DMS 273 (cell line): ENCODE data around the gene WDR45B.

Source experiments
- DNase-seq: peaks from one replicate; lab custom pipeline; 2025; ENCODE audit not compliant: unreplicated experiment; lab: John Stamatoyannopoulos, UW

WDR45B gene

DNA sequence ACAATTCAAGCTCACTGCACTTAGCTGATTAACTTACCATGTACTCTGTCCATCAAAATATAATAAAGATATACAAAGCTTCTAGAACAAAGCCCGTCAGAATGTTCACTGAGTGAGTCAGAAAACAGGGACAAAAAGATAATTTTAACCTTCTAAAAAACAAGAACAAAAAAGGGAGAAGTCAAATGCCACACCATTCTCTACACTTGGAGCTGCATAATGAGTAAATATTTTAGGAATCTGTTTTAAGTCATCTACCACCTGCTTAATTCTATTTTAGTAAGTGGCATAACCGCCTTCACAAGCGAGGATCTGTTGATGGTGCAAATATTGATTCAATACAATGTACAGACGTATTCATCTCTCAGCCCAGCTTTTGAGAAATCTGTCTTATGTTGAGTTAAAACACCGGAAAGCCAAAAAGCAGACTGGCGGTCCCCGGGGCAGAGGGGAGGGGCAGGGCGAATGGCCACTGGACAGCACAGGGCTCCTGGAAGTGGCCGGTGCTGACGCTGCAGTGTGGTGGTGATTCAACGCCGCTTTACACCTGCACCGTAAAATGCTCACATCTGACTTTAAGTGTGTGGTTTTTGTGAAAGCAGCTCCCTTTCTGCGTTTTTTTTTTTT, 30.1 kb upstream of the WDR45B start:
- no peak for DNase-seq

DNA sequence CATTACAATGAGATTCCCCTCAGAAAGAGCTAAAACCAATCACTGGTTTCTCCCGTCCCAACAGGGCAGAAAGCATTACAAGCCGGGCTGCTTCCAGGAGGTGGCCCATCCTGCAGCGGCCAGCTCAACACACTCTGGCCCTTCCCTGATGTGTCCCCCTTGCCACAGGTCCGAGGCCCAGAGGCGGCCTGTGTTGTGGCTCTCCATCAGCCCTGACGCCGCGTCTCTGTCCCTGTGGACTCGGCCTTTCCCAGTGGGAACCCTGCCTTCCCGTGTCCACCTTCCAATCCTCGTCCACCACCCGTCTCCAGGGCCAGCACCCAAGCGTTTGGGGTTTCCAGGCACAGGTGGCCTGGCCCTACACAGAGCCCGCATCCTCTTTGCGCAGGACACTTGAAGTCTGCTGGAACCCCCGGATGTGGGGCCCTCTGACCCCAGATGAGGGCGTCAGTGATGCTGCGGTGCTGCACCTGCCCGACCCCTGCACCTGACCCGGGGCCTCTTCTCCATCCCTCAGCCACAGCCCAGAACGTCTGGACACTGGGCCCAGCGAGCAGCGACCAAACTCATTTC, 29.2 kb upstream of the WDR45B start:
- DNase-seq: no peak

DNA sequence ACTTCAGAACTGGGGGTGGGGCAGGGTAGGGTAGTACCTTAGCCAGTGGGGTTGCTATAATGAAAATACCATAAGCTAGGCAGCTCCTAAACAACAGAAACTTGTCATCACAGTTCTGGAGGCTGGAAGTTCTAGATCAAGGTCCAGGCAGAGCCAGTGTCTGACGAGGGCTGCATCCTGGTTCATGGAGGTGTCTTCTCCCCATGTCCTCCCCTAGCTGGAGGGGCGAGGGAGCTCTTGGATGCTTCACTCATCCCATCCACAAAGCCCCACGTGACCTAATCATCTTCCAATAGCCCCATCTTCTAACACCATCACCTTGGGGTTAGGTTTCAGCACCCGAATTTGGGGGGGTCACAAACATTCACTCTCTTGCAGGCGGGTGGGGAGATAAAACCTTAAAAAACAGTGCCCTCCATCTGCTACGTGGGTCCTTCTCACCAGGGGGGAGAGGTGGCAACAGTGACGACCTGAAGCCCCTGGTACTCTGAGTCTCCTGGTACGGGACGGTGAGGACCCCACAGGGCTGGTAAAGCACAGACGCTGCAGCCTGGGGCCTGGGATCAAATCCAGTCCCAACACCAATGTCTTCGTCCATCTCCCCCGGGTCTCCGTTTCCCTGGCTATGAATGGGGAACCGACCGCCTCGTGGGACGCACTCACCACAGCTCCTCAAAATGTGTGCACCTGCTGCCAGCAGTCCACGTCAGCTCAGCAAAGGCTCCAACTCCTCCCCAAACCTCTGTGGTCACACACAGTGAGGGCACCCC, 27.4 kb upstream of the WDR45B start:
- DNase-seq: no peak

DNA sequence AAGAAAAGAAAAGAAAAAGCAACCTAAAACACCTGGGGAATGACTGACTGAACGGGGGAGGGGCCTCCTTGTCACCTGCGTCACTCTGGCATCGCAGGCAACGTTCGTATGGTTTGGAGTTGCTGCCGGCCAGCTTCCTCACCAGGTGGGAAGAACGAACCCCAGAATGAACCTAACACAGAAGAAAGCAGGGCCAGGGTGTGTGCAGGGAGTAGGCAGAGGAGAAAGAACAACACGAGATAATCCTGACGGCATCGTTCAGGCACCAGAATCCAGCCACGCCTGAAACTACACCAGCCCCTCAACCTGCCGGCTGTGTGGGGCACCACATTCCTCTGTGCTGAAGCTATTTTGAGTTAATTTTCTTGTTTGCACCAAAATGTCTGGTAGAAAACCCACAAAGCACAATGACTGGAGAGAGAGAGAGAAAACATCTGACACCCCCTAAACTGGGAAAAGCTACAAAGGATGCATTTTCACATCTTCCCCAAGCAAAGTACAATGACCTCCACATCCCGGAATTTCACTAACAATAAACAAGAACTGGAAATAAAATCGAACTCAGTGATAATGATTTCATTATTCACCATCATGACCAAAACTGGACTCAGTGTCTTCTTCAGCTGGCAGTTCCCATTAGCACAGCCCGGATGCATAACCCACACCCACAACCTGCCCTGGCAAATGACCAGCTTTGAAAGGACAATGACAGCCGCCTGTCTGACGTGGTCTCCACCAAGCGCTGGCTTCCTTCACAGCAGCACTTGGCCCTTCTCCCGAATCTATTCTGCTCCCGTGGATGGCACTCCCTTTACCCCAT, 26.6 kb upstream of the WDR45B start:
- no peak for DNase-seq

DNA sequence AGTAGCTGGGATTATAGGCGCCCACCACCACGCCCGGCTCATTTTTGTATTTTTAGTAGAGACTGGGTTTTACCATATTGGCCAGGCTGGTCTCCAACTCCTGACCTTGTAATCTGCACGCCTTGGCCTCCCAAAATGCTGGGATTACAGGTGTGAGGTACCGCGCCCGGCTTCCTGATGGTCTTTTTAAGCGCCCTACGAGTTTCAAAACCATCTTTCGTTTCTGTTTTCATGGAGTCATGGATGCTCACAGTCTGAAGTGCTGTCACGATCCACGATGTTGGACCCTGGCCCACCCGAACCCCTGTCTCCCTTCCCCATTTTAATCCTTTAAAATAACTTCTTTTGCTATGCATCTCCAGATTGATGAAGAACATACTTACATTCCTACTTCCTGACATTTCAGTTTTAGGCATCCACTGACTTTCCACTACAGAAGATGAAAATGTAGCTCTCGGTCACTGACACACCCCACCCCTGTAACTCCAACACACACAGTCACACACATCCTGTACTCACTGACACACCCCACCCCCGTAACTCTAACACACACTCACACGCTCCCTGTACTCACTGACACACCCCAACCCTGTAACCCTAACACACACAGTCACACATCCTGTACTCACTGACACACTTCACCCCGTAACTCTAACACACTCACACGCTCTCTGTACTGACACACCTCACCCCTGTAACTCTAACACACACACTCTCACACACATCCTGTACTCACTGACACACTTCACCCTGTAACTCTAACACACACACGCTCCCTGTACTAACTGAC, 22.6 kb upstream of the WDR45B start:
- DNase-seq: no peak

DNA sequence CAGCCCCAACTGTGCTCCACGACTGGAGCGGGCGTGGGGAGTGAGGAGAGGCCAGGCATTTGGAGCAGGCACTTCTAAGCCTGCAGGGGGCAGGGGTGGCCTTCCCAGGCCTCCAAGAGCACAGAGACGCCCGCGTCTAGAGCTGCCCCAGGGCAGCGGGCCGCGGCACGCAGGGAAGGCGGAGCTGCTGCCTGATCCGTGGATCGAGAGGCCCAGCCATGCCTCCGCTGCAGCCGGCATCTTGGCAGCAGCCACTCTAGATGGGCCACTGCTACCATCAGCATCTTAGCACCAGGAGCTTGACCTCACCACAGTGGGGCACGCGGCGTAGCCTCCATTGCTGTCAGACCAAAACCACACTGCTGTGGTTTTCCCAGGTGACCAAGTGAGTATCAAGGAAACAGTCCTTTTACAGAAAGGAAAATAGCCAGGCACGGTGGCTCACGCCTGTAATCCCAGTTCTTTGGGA, 20.4 kb upstream of the WDR45B start:
- peak; percentile 44 for DNase-seq

DNA sequence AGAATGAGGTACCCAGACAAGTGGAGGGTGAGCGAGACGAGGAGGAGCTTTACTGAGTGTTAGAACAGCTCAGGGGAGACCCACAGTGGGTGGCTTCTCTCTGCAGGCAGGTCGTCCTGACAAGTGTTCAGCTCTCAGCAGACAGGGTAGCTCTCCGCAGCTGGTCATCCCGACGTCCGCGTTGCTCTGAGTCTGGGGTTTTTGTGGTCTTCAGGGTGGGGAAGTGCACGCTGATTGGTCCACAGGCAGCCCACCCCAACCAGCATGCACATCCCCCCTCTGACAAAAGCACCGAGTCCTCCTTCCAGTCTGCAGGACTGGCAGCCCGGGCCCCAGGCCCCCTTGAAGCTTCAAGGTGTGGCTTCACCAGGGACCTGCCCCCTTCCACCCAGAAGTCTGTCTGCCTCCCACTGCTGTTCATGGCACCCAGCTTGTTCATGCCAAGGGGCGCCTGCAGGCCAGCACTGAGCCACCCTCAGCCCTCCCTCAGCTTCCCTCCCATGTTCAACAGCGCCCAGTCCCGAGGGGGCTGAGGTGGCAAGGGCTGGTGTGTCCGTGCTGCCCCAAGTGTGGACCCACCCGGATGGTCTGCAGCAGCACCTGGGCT, 19.9 kb upstream of the WDR45B start:
- DNase-seq: no peak

DNA sequence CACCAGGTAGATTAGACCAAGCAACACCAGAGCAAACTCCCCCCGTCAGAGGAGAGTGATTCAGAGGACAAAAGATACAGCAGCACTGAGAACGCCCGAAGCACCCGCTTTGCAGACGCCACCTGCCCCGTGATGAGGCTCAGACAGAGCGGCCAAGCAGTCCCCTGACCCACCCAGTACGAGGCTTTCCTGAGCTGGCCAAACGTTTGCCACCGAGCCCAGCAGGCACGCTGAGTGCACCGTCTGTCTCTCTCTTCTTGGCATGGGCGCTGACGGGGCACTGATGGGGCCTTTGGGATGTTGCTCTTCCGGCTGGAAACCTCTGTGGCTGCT, 19.4 kb upstream of the WDR45B start:
- no peak for DNase-seq

DNA sequence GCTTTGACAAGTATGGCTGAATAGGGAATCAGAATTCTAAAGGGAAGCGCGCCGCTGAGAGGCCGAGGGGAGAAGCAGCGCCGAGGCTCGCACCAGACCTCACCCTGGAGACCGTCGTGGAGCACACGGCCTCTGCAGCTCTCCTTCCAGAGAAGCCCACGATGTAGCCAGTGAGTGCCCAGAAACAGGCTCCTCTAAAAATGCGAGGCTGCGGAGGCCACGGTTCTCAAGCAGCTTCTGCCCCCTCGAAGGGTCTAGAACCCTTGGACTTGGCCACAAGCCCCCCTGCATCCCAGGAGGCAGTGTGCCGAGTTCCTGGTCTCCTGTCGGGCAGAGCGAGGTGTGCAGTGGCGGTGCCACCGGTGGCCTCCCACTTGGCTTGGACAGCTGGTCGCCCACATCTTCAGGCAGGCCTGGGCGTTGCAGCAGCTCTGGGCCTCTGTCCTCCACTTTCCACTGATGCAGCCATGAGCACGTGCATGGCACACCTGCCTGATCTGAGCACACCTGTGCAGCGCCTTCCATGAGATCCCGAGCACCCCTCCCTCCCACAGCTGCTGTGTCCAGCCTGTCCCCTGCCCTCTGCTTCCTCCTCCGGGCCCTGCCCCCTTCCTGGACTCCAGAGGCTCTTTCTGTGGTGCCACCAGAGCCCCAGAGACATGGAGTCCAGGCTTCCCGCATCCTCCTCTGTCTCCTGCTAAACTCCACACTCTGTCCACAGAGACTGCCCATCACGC, 18.9 kb upstream of the WDR45B start:
- no peak for DNase-seq

DNA sequence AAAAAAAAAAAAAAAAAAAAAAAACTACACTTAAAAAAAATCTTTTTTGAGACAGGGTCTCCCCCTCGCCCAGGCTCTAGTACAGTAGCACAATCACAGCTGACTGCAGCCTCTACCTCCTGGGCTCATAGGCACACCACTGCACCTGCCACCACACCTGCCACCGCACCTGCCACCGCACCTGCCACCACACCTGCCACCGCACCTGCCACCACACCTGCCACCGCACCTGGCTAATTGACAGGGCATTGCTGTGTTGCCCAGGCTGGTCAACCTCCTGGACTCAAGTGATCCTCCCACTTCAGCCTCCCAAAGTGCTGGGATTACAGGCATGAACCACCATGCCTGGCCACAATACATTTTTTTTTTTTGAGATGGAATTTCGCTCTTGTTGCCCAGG, 17.6 kb upstream of the WDR45B start:
- DNase-seq: no peak

DNA sequence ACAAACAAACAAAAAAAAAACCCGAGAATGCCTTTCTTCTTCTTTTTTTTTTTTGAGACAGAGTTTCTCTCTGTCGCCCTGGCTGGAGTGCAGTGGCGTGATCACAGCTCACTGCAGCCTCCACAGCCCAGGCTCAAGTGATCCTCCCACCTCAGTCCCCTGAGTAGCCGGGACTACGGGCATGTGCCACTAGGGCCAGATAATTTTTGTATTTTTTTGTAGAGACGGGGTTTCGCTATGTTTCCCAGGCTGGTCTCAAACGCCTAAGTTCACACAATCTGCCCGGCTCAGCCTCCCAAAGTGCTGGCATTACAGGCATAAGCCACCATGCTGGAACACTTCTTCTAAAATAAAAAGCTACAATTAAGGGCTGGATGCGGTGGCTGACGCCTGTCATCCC, 17.0 kb upstream of the WDR45B start:
- no peak for DNase-seq

DNA sequence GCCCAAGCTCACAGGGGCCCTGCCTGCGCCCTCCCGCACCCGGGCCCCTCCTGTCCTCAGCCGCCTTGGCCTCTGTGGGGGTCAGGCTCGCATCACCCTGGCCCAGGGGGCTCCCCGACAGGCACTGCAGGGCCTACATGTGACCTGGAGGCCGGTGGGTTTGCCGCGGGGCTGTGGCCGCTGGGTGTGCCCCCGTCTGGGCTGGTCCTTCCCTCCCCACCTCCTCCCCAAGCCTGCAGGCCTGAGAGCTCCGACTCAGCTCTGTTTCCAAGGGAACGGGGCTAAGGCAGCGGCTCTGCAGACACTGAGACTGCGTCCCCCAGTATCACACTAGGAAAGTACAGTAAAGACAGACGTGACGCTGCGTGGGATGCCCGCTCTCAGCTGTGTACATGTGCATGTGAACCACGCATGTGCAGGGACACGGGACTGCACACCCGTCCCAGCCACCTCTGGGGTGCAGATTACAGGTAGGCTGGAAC, 16.5 kb upstream of the WDR45B start:
- no peak for DNase-seq

DNA sequence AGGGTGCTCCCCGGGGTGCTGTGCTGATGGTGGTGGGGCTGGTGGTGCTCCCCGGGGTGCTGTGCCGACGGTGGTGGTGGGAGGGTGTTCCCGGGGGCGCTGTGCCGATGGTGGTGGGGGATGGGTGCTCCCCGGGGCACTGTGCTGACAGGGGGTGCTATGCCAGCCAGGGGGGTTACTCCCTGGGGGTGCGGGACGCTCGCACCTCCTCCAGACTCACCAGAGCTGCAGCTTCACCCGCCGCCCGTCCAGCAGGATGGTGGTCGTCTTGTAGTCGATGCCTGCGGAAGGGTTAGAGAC, 16.0 kb upstream of the WDR45B start:
- DNase-seq: no peak

DNA sequence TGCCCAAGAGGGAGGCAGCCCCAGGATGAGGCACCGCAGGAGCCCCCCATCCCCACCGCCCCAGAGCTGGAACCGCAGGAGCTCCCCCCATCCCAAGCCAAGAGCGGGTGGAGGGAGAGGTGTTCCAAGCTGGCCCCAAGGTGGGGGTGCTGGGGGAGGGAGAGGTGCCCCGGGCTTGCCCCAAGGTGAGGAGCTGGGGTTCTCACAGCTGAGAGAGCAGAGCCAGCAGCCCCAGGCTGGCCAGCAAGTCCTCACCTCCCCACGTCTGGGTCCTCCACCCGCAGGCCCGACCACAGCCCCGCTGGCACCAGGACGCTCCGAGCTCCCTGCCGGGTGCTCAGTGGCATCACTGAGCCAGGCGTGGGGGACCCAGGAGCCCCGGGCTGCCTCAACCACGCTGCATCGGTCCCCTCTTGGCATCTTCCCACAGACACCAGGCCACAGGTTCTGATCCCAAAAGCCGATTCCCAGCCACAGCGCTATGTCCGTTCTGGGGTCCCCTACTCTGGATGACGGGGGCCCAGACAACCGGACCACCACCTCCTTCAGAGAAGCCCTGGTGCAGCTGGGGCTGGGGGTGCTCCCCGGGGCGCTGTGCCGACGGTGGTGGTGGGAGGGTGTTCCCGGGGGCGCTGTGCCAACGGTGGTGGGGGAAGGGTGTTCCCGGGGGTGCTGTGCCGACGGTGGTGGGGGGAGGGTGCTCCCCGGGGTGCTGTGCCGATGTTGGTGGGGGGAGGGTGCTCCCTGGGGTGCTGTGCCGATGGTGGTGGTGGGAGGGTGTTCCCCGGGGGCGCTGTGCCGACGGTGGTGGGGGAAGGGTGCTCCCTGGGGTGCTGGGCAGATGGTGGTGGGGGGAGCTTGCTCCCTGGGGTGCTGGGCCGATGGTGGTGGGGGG, 15.4 kb upstream of the WDR45B start:
- DNase-seq: no peak

DNA sequence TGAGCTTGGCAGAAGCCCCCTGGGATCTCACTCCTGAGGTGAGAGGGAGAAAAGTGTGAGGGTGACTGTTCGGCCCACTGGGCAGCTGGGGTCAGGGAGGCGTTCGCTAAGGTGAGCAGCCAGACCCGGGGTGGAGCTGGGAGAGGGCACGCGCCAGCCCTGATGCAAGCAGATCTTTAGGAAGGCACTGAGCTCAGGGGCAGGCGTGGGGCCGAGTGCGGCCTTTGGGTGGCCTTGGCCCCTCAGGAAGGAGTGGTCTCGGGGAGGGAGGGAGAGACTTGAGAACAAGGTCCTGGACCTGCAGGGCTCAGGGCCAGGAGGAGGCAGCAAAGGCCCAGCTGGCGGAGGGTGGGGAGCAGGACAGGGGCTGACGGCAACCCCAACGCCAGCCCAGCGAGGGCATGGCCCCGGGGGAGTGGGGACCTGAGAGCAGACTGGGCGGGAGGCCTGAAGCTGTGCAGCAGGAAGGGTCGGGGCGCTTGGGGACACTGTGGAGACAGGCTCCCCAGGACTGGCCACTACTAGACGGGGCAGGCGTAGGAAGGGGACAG, 14.5 kb upstream of the WDR45B start:
- no peak for DNase-seq

DNA sequence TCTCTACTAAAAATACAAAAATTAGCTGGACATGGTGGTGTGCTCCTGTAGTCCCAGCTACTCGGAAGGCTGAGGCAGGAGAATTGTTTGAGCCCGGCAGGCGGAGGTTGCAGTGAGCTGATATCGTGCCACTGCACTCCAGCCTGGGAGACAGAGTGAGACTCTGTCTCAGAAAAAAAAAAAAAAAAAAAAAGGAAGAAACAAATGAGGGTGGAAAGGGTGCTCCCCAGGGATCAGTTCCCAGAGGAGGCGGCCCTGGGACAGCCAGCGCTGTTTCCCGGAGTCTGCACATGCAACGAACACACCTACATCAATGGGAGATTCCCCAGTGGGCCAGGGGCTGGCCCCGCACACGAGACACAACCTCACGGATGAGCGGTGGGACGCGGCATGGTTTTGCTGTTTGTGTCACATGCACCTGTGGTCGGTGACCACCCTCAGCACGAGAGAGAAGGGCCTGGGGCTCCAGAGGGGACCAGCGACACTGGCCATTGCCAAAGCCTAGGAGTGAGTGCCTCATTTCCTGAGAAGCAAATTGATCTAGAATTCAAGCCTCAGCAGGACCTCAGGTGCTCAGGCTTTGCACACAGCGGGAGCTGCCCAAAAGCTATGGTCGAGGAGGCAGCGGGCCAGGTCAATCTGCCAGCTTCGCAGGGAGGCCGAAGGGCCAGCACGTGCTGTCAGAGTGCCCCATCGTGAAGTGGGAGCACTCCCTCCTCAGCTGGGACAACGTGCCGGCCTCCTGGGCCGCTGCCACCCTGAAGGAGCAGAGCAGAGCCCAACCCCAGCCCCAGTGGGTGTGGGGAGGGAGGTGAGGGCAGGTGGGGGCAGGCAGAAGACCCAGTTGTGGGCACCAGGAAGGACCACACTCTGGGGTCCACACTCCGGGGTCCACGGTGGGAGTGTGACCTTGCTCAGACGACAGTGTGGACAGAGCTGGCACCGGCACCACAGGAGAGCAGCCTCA, 13.8 kb upstream of the WDR45B start:
- no peak for DNase-seq

DNA sequence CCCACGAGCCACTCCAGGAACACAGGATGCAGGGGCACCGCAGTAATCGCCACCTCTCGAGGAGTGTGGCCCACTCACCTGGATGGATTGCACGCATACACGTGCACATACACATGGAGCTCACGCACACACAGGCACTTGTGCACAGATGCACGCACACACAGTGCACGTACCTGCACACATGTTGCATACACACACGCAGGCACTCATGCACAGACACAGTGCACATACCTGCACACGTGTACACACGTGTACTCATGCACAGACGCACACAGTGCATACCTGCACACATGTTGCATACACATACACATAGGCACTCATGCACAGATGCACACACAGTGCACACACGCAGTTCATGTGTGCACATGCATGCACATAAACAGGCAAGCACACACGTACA, 11.6 kb upstream of the WDR45B start:
- no peak for DNase-seq
